ENCODE results near the gene HDAC3.

HDAC3 gene

GRCh38 chr5:141657937-141658545 is 21.4 kb upstream of the HDAC3 start:
- no peak for DNase-seq

DNA sequence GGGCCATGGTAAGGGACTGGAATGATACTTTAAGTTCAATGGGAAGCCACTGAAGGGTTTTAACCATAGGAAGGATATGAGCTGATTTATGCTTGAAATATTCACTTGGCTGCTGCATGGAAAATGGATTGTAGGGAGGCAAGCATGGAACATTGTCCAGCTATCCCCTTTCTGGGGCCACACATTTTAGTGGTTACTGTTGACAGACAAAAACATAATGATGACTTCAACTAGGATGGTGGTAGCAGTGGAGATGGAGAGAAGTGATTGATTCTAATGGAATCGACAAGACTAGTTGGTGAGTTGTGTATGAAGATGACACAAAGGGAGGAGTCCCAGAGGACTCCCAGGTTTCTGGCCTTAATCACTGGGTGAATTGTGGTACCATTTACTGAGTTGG is 20.8 kb upstream of the HDAC3 start:
- DNase-seq = no peak

DNA sequence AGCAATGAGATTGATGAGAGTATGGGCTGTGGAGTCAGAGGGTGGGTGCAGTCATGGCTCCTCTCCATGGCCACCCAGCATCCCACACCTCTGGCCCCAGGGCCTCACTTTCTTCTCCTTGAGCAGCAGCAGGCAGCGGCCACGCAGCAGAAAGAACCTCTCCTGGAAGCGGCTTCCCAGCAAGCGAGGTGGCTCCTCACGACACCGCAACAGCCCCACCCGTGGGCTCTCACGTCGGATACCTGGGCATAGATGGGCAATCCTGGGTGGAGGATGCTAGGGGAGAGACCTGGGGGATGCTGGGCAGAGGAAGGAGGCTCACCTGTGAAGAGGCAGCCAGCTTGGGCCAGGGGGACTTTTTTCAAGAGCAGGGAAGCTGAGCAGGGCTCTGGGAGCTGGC is 19.7 kb upstream of the HDAC3 start:
- no peak for DNase-seq

- DNase-seq = no peak
Measured at GRCh38 chr5:141655020-141655419, 18.4 kb upstream of the HDAC3 start.

DNA sequence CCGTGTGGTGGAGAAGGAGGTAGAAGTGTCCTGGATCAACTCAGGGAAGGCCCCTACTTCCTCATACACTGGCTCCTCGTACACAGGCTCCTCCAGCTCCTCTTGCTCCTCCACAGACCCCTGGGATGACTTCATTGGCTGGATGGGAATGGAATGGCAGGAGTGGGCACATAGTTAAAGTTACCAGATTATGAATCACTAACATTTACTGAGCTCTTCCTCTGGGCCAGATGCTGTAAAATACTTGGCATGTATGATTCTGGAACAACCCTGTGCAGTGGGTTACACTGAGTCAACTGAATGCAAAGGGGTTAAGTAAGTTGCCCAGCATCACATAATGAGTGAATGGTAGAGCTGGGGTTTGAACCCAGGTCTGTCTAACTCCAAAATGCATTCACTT is 17.6 kb upstream of the HDAC3 start:
- no peak for DNase-seq

- no peak for DNase-seq
Measured at GRCh38 chr5:141651728-141652105, 15.1 kb upstream of the HDAC3 start.

DNA sequence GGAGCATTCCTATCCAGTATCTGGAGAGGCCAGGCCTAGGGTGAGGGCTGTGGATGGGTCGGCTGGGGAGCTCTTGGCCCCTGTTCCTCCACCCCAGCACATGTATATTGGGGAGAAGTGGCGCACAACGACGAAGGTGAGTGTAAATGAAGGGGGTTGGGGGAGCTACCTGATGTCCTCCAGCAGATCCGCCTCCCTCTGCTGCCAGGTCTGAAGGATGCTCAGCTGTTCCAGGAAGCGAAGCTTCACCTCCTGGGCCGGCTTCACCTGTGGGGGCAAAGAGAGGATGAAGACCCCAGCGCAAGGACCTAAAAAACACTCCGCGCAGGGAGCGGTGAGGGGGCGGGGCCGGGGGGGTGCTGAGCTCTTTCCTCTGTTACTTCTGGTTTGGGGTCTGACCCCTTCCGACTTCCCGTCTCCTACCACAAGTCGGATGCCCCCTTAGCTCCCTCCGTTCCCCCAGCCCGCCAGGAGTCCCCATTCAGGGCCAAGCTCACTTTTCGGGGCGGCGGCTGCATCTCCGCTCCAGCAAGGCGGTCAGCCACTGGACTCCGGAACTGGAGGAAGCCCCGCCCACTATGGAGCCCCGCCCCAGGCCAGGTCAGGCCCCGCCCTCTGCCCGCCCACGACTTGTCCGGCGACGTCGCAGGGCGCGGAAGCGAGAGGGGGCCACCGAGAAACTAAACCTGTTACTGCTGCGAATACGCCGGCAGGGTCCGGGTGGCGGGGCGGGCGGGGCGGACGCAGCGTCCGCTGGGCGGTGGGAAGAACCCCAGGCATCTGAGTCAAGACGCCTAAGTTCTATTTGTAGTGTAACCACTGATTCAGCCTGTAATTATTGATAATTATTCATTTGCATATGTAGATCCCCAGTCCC is 14.4 kb upstream of the HDAC3 start, which contains the start of gene FCHSD1:
Gene FCHSD1 (minus strand): TSS at position 568 of the 877 bp plus-strand sequence. CDS start 50 bp downstream, at position 518.
- no peak for DNase-seq

DNA sequence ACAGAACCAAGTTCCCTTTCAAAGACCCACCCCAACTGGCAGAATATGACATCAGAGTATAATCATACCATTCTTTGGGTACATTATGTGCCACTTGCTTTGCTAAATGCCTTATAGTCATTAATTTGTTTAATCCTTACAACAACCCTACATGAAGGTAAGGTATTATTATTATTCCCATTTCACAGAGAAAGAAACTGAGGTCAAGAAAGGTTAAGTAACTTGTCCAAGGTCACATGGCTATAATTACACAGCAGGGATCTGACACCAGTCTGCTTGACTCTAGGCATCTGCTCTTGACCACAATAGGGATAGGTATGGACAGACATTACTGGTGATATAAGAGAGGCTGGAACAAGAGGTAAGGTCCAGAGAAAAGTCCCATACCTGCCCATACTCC is 13.3 kb upstream of the HDAC3 start:
- DNase-seq = no peak

GRCh38 chr5:141649056-141649688 is 12.5 kb upstream of the HDAC3 start:
- DNase-seq = no peak

DNA sequence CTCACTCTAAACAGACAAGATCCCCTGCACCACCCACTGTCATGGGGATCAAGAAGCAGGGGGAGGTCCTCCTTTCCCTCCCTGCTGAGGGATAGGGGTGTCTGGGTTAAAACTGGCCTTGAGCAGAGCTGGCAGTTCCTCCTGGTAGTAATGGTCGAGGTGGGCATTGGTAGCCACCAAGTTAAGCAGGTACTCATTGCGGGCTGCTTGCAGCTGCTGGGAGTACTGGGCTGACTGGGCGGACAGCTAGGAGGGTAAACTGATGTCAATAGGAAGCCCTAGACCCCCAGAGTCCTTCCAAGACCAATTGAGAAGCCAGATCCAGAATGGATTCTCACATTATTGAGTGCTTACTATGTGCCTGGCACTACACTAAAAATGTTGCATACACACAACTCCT is 11.2 kb upstream of the HDAC3 start:
- no peak for DNase-seq

GRCh38 chr5:141647242-141647641 is 10.6 kb upstream of the HDAC3 start:
- no peak for DNase-seq

- DNase-seq = no peak
Measured at GRCh38 chr5:141646026-141646425, 9.4 kb upstream of the HDAC3 start.

DNA sequence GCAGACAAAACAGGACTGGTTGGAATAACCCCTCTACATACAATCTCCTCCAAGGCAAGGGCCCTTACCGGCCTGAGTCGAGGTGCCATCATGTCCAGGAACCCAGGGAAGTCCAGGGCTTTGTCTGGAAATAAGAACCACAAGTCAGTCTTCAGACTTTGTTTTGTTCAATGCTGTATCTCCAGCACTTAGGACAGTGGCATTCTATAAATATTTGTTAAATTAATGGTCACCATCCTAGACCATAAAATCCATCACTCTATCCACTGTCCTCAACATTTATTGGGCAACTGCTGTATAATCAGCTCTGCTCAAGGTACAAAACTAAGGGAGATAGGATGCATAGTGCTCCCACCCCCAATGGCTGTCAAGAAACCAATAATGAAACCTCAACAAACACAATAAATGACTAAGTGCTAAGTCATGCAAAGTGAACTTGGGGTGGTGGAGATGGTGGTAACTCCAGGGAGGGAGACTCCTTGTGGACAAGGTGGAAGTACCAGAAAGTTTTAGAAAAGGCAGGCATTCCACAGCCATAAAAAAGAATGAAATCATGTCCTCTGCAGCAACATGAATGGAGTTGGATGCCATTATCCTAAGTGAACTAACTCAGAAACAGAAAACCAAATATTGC is 5.1 kb upstream of the HDAC3 start:
- no peak for DNase-seq

GRCh38 chr5:141640698-141641097 is 4.0 kb upstream of the HDAC3 start:
- no peak for DNase-seq

DNA sequence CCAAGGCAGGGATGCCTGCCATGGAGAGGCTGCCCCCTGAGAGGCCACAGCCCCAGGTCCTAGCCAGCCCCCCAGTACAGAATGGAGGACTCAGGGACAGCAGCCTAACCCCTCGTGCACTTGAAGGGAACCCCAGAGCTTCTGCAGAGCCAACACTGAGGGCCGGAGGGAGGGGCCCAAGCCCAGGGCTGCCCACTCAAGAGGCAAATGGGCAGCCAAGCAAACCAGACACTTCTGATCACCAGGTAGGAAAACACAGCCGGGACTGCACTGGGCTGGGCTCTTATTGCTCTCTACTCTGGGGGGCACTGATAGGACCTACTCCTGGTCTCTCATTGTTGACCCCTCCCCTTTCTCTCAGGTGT is 3.4 kb upstream of the HDAC3 start:
- no peak for DNase-seq

DNA sequence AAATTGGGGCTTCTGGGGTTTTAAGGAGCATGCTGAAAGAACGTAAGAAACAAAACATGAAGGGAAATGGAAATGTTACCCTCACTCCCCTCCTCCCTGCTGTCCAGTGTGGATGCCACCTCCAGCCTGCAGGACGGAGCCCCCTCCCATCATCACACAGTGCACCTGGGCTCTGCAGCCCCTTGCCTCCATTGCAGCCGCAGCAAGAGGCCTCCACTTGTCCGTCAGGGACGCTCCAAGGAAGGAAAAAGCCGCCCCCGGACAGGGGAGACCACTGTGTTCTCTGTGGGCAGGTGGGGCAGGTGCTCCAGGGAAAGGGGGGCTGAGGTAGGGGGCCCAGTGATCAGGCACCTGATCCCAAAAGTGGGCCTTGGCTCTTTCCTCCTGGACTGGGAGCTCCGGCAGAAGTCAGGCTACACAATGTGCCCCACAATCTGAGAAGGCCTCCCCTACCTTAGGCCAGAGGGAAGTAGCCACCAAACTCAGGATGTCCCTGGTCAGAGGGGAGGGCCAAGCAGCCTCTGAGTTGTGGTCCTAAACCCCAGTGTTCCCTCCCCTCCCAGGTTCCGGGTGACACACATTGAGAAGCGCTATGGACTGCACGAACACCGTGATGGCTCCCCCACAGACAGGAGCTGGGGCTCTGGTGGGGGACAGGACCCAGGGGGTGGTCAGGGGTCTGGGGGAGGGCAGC is 2.9 kb upstream of the HDAC3 start:
- DNase-seq = no peak

- no peak for DNase-seq
Measured at GRCh38 chr5:141638771-141639170, 2.1 kb upstream of the HDAC3 start.

- peak; percentile 15 for DNase-seq
Measured at GRCh38 chr5:141637767-141638419, 1.2 kb upstream of the HDAC3 start.

GRCh38 chr5:141637123-141637766 is 596 bp upstream of the HDAC3 start:
- DNase-seq = no peak

DNA sequence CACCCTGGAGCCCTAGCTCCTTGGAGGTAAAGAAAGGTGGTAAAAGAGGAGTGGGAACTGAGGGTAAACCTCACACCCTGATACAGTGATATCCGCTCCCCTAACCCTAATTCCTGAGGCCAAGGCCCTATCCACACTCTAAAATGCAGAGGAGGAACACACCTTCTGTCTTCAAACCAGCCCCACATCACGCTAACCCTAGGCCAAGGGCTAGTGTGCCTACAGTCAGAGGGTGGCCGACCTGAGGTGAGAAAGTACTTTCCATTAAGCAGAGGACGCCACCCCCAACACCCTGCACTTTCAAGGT is 590 bp downstream of the HDAC3 start:
- no peak for DNase-seq

GRCh38 chr5:141635646-141636045 is 1.0 kb downstream of the HDAC3 start:
- DNase-seq = no peak

GRCh38 chr5:141634720-141635119 is 1.9 kb downstream of the HDAC3 start:
- no peak for DNase-seq

All from NCI-H524 treated with DMSO at 0.1 percent for 48 hours (cell line).